Measurements from ENCODE around the gene RAB26.
"Not testable (repeated sequence)": the region's sequence is repeated elsewhere in the genome, so short reads cannot be mapped to it uniquely, and the experiment has no call there.

- TF ChIP-seq EZH2 (IDR thresholded peaks at IDR 0.05); POLR2AphosphoS5 (IDR thresholded peaks at IDR 0.05; ENCODE audit: borderline replicate concordance, low read depth, low read length); FOXP2 (optimal IDR thresholded peaks at IDR 0.05; ENCODE audit: control extremely low read depth, extremely low read length, insufficient read depth): not testable (repeated sequence)
Observed at GRCh38 chr16:2124377-2124693, 24.1 kb upstream of the RAB26 start.
